GM23338 (cell line): Measurements from ENCODE around the gene ST3GAL2. TPM values are rescaled to one million over a fixed set of nuclear protein-coding genes. Genes with fewer than 3 reads are reported as not detected.

Source experiments
- ATAC-seq: fragments of 200-7000 bp; cut with Tn5 transposase; 3 replicates; pipeline ENCODE4 v1.9.1; 2020
- DNase-seq: peaks from one replicate; pipeline ENCODE4 v3.0.0-alpha.2; 2015; ENCODE audit warnings: low spot score
- H2AFZ ChIP-seq: fragments of 200-600 bp; sonication (generic); 2 replicates; pipeline ENCODE4 v1.8.0; 2016; ENCODE audit warnings: antibody characterized with exemption, mild to moderate bottlenecking, moderate library complexity
- H3F3A ChIP-seq: fragments of 200-600 bp; sonication (generic); replicated peaks from 2 replicates; pipeline ENCODE4 v1.8.0; 2017; ENCODE audit warnings: antibody characterized with exemption, mixed run types, low read depth
- H3K27ac ChIP-seq: fragments of 200-600 bp; sonication (generic); 2 replicates; pipeline ENCODE4 v1.6.1; 2016; ENCODE audit warnings: low read depth
- H3K27me3 ChIP-seq: fragments of 200-600 bp; sonication (generic); 2 replicates; pipeline ENCODE4 v1.8.0; 2016; ENCODE audit warnings: mild to moderate bottlenecking, mixed run types, moderate library complexity; ENCODE audit not compliant: insufficient read depth
- H3K36me3 ChIP-seq: fragments of 200-600 bp; sonication (generic); 2 replicates; pipeline ENCODE4 v1.8.0; 2016; ENCODE audit warnings: mild to moderate bottlenecking; ENCODE audit not compliant: insufficient read depth
- H3K4me1 ChIP-seq: fragments of 200-600 bp; sonication (generic); 2 replicates; pipeline ENCODE4 v1.8.0; 2016; ENCODE audit warnings: mild to moderate bottlenecking, moderate library complexity; ENCODE audit not compliant: insufficient read depth
- H3K4me2 ChIP-seq: fragments of 200-600 bp; sonication (generic); 2 replicates; pipeline ENCODE4 v1.7.1; 2017; ENCODE audit warnings: mixed run types
- H3K4me3 ChIP-seq: fragments of 200-600 bp; sonication (generic); 2 replicates; pipeline ENCODE4 v1.6.1; 2016; ENCODE audit warnings: mixed run types
- H3K79me2 ChIP-seq: fragments of 200-600 bp; sonication (generic); replicated peaks from 2 replicates; pipeline ENCODE4 v1.8.0; 2017; ENCODE audit warnings: mild to moderate bottlenecking; ENCODE audit not compliant: insufficient read depth
- H3K9me2 ChIP-seq: fragments of 200-600 bp; sonication (generic); 2 replicates; pipeline ENCODE4 v1.8.0; 2017; ENCODE audit not compliant: insufficient read depth
- H4K20me1 ChIP-seq: fragments of 200-600 bp; sonication (generic); replicated peaks from 2 replicates; pipeline ENCODE4 v1.8.0; 2017; ENCODE audit warnings: mild to moderate bottlenecking; ENCODE audit not compliant: insufficient read depth
- H3K27ac Mint-ChIP-seq: 2 replicates; pipeline ENCODE4 v1.8.0; 2020; ENCODE audit warnings: inconsistent platforms, mild to moderate bottlenecking, moderate library complexity, mixed read lengths
- H3K27me3 Mint-ChIP-seq: 3 replicates; pipeline ENCODE4 v1.8.0; 2022; ENCODE audit warnings: low read depth, mild to moderate bottlenecking, moderate library complexity, mixed read lengths, inconsistent platforms; ENCODE audit not compliant: insufficient read depth, poor library complexity
- H3K36me3 Mint-ChIP-seq: 3 replicates; pipeline ENCODE4 v1.8.0; 2021; ENCODE audit warnings: low read depth, mild to moderate bottlenecking, inconsistent platforms, moderate library complexity, mixed read lengths
- H3K4me1 Mint-ChIP-seq: 3 replicates; pipeline ENCODE4 v1.8.0; 2020; ENCODE audit warnings: mild to moderate bottlenecking, inconsistent platforms, mixed read lengths
- H3K4me3 Mint-ChIP-seq: 3 replicates; pipeline ENCODE4 v1.8.0; 2021; ENCODE audit warnings: moderate library complexity, mild to moderate bottlenecking, inconsistent platforms, mixed read lengths
- H3K9me3 Mint-ChIP-seq: 3 replicates; pipeline ENCODE4 v1.8.0; 2020; ENCODE audit warnings: moderate library complexity, mild to moderate bottlenecking, inconsistent platforms, mixed read lengths
- CREB1 ChIP-seq: fragments of 250-450 bp; sonication (Bioruptor Pico); IDR thresholded peaks from 2 replicates; pipeline ENCODE4 v1.5.0; 2020; ENCODE audit warnings: low read depth, mild to moderate bottlenecking, moderate library complexity
- CTCF ChIP-seq, 2 experiments: fragments of 200-600 bp in 1 of 2; sonication (generic) in 1 of 2; conservative IDR thresholded peaks; 2 replicates each; pipeline versions ENCODE4 v1.5.1 to v1.6.1; 2016 to 2017; ENCODE audit warnings: antibody characterized with exemption in 2 of 2, low read depth in 2 of 2, mild to moderate bottlenecking in 2 of 2, moderate library complexity in 1 of 2
- ETS1 ChIP-seq: IDR thresholded peaks from 2 replicates; pipeline ENCODE4 v1.6.1; 2016; ENCODE audit warnings: antibody characterized with exemption
- EZH2 ChIP-seq: fragments of 200-600 bp; sonication (generic); IDR thresholded peaks from one replicate; pipeline ENCODE4 v1.8.0; 2017; ENCODE audit warnings: antibody characterized with exemption, mild to moderate bottlenecking, low read depth; ENCODE audit not compliant: unreplicated experiment
- EZH2phosphoT487 ChIP-seq: fragments of 200-600 bp; sonication (generic); IDR thresholded peaks from one replicate; pipeline ENCODE4 v1.8.1; 2018; ENCODE audit warnings: antibody characterized with exemption; ENCODE audit not compliant: unreplicated experiment
- JUNB ChIP-seq: IDR thresholded peaks from one replicate; pipeline ENCODE4 v1.6.1; 2016; ENCODE audit warnings: antibody characterized with exemption; ENCODE audit not compliant: unreplicated experiment
- NANOG ChIP-seq: IDR thresholded peaks from 2 replicates; pipeline ENCODE4 v1.6.1; 2016; ENCODE audit warnings: antibody characterized with exemption, borderline replicate concordance
- POLR2AphosphoS5 ChIP-seq: IDR thresholded peaks from 2 replicates; pipeline ENCODE4 v1.6.1; 2016; ENCODE audit warnings: antibody characterized with exemption, low read depth
- REST ChIP-seq: IDR thresholded peaks from one replicate; pipeline ENCODE4 v1.6.1; 2018; ENCODE audit warnings: antibody characterized with exemption; ENCODE audit not compliant: unreplicated experiment
- ZNF114 ChIP-seq: fragments of 250-450 bp; sonication (Bioruptor Pico); IDR thresholded peaks from 2 replicates; pipeline ENCODE4 v1.5.0; 2020; ENCODE audit warnings: mild to moderate bottlenecking, moderate library complexity
- ZNF331 ChIP-seq: fragments of 250-450 bp; sonication (Bioruptor Pico); IDR thresholded peaks from 2 replicates; pipeline ENCODE4 v1.5.0; 2020; ENCODE audit warnings: low read depth, mild to moderate bottlenecking, moderate library complexity
- ZNF462 ChIP-seq: fragments of 250-450 bp; sonication (Bioruptor Pico); IDR thresholded peaks from 2 replicates; pipeline ENCODE4 v1.5.0; 2020; ENCODE audit warnings: mild to moderate bottlenecking, moderate library complexity
- long read RNA-seq: library from polyadenylated mRNA; unstranded; transcript quantifications from one replicate; pipeline ENCODE4 v2.0.0, GENCODE V29; 2020; ENCODE audit not compliant: unreplicated experiment
- polyA plus RNA-seq: library from polyadenylated mRNA; unstranded; fragments of >200 nt; fragmentation: Nextera tagmentation; extraction: Ambion mirVana; gene quantifications from 2 replicates; pipeline ENCODE4 v1.2.1, GENCODE V29; 2016
- total RNA-seq: library from RNA; depleted of rRNA; stranded (reverse); fragments of >200 nt; shearing (Covaris generic); gene quantifications from 2 replicates; pipeline ENCODE4 v1.2.3, GENCODE V29; 2014; rRNA removed

Gene ST3GAL2
- 36.8 and 39.8 TPM in 2 replicates for total RNA-seq
- 12.1 and 12.3 TPM in 2 replicates for polyA plus RNA-seq
- long read RNA-seq, full-length matches to known transcripts, result 2 of 7 reads
- long read RNA-seq, partial matches to known transcripts, result 2 of 7 reads
- long read RNA-seq, other reads (novel, unspliced or antisense), result 3 of 7 reads

GRCh38 chr16:70438969-70439862 lies at the start of gene ST3GAL2:
TSS of gene ST3GAL2 (minus strand) at chr16:70439100. CDS start at chr16:70398530, 40,570 bp downstream.
- DNase-seq, result peak; percentile 99
- Mint-ChIP-seq H3K9me3 (no peaks in the 10 kb centered on the region), H3K4me3 (peak within 1 kb of the TSS; percentile 82), H3K4me1 (peaks cover 36% of the 10 kb centered on the region), H3K36me3 (peaks cover 3% of the 10 kb centered on the region), H3K27me3 (peaks cover 15% of the 10 kb centered on the region), H3K27ac (peak within 1 kb of the TSS; percentile 78)
- peaks cover 10% of the 10 kb centered on the region; the same call in 1 of the 2 replicates for H4K20me1 ChIP-seq
- ATAC-seq, result peak; percentile 85
- H3K36me3 ChIP-seq, result no peaks in the 10 kb centered on the region; the same call in 1 of the 2 replicates
- peak within 1 kb of the TSS; percentile 96 for H2AFZ ChIP-seq
- H3K4me1 ChIP-seq, result peaks cover 28% of the 10 kb centered on the region
- no peaks in the 10 kb centered on the region for H3K27me3 ChIP-seq
- H3K4me2 ChIP-seq, result peak within 1 kb of the TSS; percentile 98
- peaks cover 40% of the 10 kb centered on the region for H3K79me2 ChIP-seq
- peak within 1 kb of the TSS; percentile 89 for H3K27ac ChIP-seq
- no peaks in the 10 kb centered on the region for H3K9me2 ChIP-seq
- H3F3A ChIP-seq, result peaks cover 19% of the 10 kb centered on the region
- H3K4me3 ChIP-seq, result peak within 1 kb of the TSS; percentile 94
- TF ChIP-seq REST (no peak), CTCF (conservative IDR thresholded peaks at IDR 0.05; ENCODE audit: low read depth in 2 of 2) (no peak), ZNF114 (peak; percentile 90; the same call in 1 of the 2 replicates), CREB1 (CRISPR knock-in tag) (peak; percentile 81), ZNF331 (CRISPR knock-in tag) (peak; percentile 57), ZNF462 (CRISPR knock-in tag) (no peak), EZH2 (no peak), NANOG (no peak), EZH2phosphoT487 (no peak), ETS1 (peak; percentile 100), JUNB (peak; percentile 16), POLR2AphosphoS5 (peak; percentile 89)
